SK-N-SH treated with all-trans-retinoic acid at 6 μM for 48 hours (cell line): Measurements from ENCODE around the gene BMP6.

Experiments used
- ATAC-seq: fragments of 200-7000 bp; cut with Tn5 transposase; 3 replicates; pipeline ENCODE4 v1.9.1; 2020; ENCODE audit warnings: mild to moderate bottlenecking, moderate library complexity
- ARNTL ChIP-seq: fragments of 450-650 bp; formaldehyde crosslinking; IDR thresholded peaks from 2 replicates; pipeline ENCODE4 v1.5.0; 2020; ENCODE audit warnings: low read depth, mild to moderate bottlenecking, moderate library complexity, borderline replicate concordance
- CREB5 ChIP-seq: fragments of 250-450 bp; sonication (Bioruptor Pico); IDR thresholded peaks from 2 replicates; pipeline ENCODE4 v1.5.1; 2020; ENCODE audit warnings: low read depth, mild to moderate bottlenecking, moderate library complexity
- CSDC2 ChIP-seq: fragments of 250-450 bp; sonication (Bioruptor Pico); IDR thresholded peaks from 2 replicates; pipeline ENCODE4 v1.5.0; 2020; ENCODE audit warnings: mild to moderate bottlenecking, moderate library complexity
- ESRRG ChIP-seq: fragments of 250-450 bp; sonication (Bioruptor Pico); IDR thresholded peaks from 2 replicates; pipeline ENCODE4 v1.6.1; 2021; ENCODE audit warnings: mild to moderate bottlenecking
- ISL1 ChIP-seq: fragments of 250-450 bp; sonication (Bioruptor Pico); IDR thresholded peaks from 2 replicates; pipeline ENCODE4 v2.1.2; 2022; ENCODE audit warnings: mild to moderate bottlenecking, moderate library complexity
- OSR1 ChIP-seq: fragments of 250-450 bp; sonication (Bioruptor Pico); IDR thresholded peaks from 2 replicates; pipeline ENCODE4 v1.8.0; 2022; ENCODE audit warnings: moderate library complexity, mild to moderate bottlenecking, inconsistent platforms
- PATZ1 ChIP-seq: fragments of 250-450 bp; sonication (Bioruptor Pico); IDR thresholded peaks from 2 replicates; pipeline ENCODE4 v1.8.0; 2020; ENCODE audit warnings: mild to moderate bottlenecking, moderate library complexity, borderline replicate concordance
- POU6F1 ChIP-seq: fragments of 250-450 bp; sonication (Bioruptor Pico); IDR thresholded peaks from 2 replicates; pipeline ENCODE4 v1.8.0; 2021; ENCODE audit warnings: low read depth, mild to moderate bottlenecking, moderate library complexity, borderline replicate concordance
- PPARA ChIP-seq: fragments of 250-450 bp; sonication (Bioruptor Pico); IDR thresholded peaks from 2 replicates; pipeline ENCODE4 v1.5.0; 2020; ENCODE audit warnings: mild to moderate bottlenecking, borderline replicate concordance
- SNAI2 ChIP-seq: fragments of 250-450 bp; sonication (Bioruptor Pico); IDR thresholded peaks from 2 replicates; pipeline ENCODE4 v1.5.0; 2020; ENCODE audit warnings: mild to moderate bottlenecking, moderate library complexity
- TCF4 ChIP-seq: fragments of 250-450 bp; sonication (Bioruptor Pico); IDR thresholded peaks from 2 replicates; pipeline ENCODE4 v1.8.0; 2021; ENCODE audit warnings: mild to moderate bottlenecking, moderate library complexity, borderline replicate concordance
- TOX ChIP-seq: fragments of 250-450 bp; sonication (Bioruptor Pico); IDR thresholded peaks from 2 replicates; pipeline ENCODE4 v1.8.0; 2021; ENCODE audit warnings: mild to moderate bottlenecking, moderate library complexity, borderline replicate concordance
- ZC3H10 ChIP-seq: fragments of 250-450 bp; sonication (Bioruptor Pico); IDR thresholded peaks from 2 replicates; pipeline ENCODE4 v1.5.1; 2021; ENCODE audit warnings: mild to moderate bottlenecking, moderate library complexity
- ZFP3 ChIP-seq: fragments of 250-450 bp; sonication (Bioruptor Pico); IDR thresholded peaks from 2 replicates; pipeline ENCODE4 v1.5.0; 2020; ENCODE audit warnings: mild to moderate bottlenecking, moderate library complexity
- ZFP30 ChIP-seq: fragments of 450-650 bp; formaldehyde crosslinking; IDR thresholded peaks from 2 replicates; pipeline ENCODE4 v1.5.0; 2022; ENCODE audit warnings: mild to moderate bottlenecking, moderate library complexity
- ZNF565 ChIP-seq: fragments of 450-650 bp; formaldehyde crosslinking; conservative IDR thresholded peaks from 2 replicates; pipeline ENCODE4 v1.5.0; 2020; ENCODE audit warnings: low read depth, mild to moderate bottlenecking, moderate library complexity
- ZNF70 ChIP-seq: fragments of 450-650 bp; formaldehyde crosslinking; IDR thresholded peaks from 2 replicates; pipeline ENCODE4 v1.5.0; 2020; ENCODE audit warnings: mild to moderate bottlenecking, moderate library complexity
- TF ChIP-seq, protein P1 (sequence below): fragments of 250-450 bp; sonication (Bioruptor Pico); IDR thresholded peaks from 2 replicates; pipeline ENCODE4 v1.5.0; 2020; ENCODE audit warnings: mild to moderate bottlenecking, moderate library complexity
- TF ChIP-seq, protein P2 (sequence below): fragments of 250-450 bp; sonication (Bioruptor Pico); IDR thresholded peaks from 2 replicates; pipeline ENCODE4 v1.5.1; 2021; ENCODE audit warnings: mild to moderate bottlenecking, moderate library complexity

BMP6 gene

DNA sequence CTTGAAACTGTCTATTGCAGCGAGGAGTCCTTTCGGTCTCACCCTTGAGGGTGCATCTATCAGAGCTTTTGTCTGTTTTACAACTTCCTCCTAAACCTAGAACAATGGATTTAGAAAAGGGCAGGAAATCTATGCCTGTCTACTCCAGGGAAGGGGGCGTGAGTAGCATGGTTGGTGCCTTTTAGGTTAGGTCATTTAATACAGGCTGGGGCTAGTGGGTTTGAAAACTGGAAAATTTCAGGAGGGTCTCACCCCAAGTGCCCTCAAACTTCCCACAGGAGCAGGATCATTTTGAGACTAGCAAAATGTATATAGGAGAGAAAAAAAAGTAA, 33.5 kb upstream of the BMP6 start (continued):
- TF ChIP-seq PATZ1 (CRISPR knock-in tag) = no peak
- no peak for TF ChIP-seq ESRRG
- TF ChIP-seq SNAI2 (CRISPR knock-in tag) = no peak

GRCh38 chr6:7693827-7694226, 32.1 kb upstream of the BMP6 start:
- ATAC-seq = no peak
- TF ChIP-seq ZFP30 (CRISPR knock-in tag) = no peak
- TF ChIP-seq POU6F1 = no peak
- no peak for TF ChIP-seq ZFP3 (CRISPR knock-in tag)
- TF ChIP-seq TCF4 (CRISPR knock-in tag) = no peak
- no peak for TF ChIP-seq PPARA (CRISPR knock-in tag)
- TF ChIP-seq OSR1 (CRISPR knock-in tag) = no peak
- TF ChIP-seq, protein P1, sequence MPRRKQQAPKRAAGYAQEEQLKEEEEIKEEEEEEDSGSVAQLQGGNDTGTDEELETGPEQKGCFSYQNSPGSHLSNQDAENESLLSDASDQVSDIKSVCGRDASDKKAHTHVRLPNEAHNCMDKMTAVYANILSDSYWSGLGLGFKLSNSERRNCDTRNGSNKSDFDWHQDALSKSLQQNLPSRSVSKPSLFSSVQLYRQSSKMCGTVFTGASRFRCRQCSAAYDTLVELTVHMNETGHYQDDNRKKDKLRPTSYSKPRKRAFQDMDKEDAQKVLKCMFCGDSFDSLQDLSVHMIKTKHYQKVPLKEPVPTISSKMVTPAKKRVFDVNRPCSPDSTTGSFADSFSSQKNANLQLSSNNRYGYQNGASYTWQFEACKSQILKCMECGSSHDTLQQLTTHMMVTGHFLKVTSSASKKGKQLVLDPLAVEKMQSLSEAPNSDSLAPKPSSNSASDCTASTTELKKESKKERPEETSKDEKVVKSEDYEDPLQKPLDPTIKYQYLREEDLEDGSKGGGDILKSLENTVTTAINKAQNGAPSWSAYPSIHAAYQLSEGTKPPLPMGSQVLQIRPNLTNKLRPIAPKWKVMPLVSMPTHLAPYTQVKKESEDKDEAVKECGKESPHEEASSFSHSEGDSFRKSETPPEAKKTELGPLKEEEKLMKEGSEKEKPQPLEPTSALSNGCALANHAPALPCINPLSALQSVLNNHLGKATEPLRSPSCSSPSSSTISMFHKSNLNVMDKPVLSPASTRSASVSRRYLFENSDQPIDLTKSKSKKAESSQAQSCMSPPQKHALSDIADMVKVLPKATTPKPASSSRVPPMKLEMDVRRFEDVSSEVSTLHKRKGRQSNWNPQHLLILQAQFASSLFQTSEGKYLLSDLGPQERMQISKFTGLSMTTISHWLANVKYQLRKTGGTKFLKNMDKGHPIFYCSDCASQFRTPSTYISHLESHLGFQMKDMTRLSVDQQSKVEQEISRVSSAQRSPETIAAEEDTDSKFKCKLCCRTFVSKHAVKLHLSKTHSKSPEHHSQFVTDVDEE (CRISPR knock-in tag) = no peak
- TF ChIP-seq, protein P2, sequence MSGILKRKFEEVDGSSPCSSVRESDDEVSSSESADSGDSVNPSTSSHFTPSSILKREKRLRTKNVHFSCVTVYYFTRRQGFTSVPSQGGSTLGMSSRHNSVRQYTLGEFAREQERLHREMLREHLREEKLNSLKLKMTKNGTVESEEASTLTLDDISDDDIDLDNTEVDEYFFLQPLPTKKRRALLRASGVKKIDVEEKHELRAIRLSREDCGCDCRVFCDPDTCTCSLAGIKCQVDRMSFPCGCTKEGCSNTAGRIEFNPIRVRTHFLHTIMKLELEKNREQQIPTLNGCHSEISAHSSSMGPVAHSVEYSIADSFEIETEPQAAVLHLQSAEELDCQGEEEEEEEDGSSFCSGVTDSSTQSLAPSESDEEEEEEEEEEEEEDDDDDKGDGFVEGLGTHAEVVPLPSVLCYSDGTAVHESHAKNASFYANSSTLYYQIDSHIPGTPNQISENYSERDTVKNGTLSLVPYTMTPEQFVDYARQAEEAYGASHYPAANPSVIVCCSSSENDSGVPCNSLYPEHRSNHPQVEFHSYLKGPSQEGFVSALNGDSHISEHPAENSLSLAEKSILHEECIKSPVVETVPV = no peak
- no peak for TF ChIP-seq ISL1
- TF ChIP-seq ZNF565 (CRISPR knock-in tag) = no peak
- no peak for TF ChIP-seq PATZ1 (CRISPR knock-in tag)
- no peak for TF ChIP-seq ZNF70 (CRISPR knock-in tag)
- no peak for TF ChIP-seq TOX (CRISPR knock-in tag)
- no peak for TF ChIP-seq CREB5 (CRISPR knock-in tag)
- TF ChIP-seq CSDC2 = no peak
- no peak for TF ChIP-seq ARNTL (CRISPR knock-in tag)
- TF ChIP-seq, all 23 proteins: peak for 0

DNA sequence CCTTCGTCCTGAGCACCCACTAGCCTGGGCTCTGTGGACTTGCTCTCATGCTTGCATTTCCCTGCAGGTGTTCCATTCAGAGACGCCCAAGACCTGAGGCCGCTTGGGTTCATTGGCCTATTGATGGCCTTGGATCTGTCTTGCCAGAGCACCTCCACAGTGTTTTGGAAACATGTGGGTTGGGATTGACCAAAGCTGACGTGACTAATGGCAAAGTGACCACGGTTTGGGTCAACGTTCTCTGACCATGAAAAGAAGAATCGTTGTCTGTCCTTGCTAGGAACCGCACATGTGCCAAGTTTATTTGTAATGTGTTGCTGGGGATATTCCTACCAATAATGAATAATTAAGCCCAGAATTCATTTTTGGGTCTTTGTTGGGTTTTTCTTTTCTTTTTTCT, 29.8 kb upstream of the BMP6 start:
- no peak for ATAC-seq
- no peak for TF ChIP-seq PPARA (CRISPR knock-in tag)
- no peak for TF ChIP-seq SNAI2 (CRISPR knock-in tag)
- no peak for TF ChIP-seq PATZ1 (CRISPR knock-in tag)
- TF ChIP-seq ZC3H10 (CRISPR knock-in tag) = no peak
- TF ChIP-seq, protein P1 (CRISPR knock-in tag) = no peak
- TF ChIP-seq ZFP3 (CRISPR knock-in tag) = no peak
